Fibroblast of the aortic adventitia (primary cell): ENCODE results near the gene EFHD2. TPM values are rescaled to one million over a fixed set of nuclear protein-coding genes. Genes with fewer than 3 reads are reported as not detected.

ENCODE experiments used
- DNase-seq: peaks from one replicate; pipeline ENCODE4 v3.0.0-alpha.2; 2010; ENCODE audit warnings: low read depth
- H3K4me3 ChIP-seq: 2 replicates; pipeline ENCODE4 v1.5.1; 2011; ENCODE audit warnings: low read depth, mild to moderate bottlenecking, control low read depth, low read length, moderate library complexity
- total RNA-seq: library from RNA; depleted of rRNA; stranded (reverse); fragments of >200 nt; gene quantifications from 2 replicates; pipeline ENCODE4 v1.2.3, GENCODE V29; 2012; ENCODE audit warnings: low replicate concordance
- TF ChIP-seq, protein P1 (sequence below): IDR thresholded peaks from 2 replicates; pipeline ENCODE4 v1.5.1; 2011; ENCODE audit warnings: mild to moderate bottlenecking, low read length, control low read depth, inconsistent platforms; ENCODE audit not compliant: insufficient read depth

The EFHD2 gene
- total RNA-seq, 1 donor: 28.1 TPM

DNA sequence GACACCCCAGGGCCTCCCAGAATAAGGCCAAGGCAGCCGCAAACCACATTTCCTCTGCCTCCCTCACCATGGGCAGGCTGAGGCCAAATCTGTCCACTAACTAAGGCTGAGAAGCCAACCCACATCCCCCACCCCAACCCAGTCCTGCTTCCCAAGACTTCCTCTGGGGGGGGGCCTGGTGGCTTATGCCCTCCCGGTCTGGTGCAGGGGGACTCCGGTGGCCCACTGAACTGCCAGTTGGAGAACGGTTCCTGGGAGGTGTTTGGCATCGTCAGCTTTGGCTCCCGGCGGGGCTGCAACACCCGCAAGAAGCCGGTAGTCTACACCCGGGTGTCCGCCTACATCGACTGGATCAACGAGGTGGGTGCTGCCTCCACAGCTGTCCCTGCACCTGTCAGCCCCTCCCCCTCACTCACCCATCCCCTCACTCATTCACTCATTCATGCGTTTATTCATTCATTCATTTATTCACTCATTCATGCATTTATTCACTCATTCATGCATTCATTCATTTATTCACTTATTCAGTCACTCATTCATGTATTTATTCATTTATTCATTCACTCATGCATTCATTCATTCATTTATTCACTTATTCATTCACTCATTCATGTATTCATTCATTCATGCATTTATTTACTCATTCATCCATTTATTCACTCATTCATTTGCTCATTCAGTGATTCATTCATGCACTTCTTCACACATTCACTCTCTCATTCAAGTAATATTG is 35.9 kb downstream of the EFHD2 start:
- no peak for DNase-seq
- TF ChIP-seq, protein P1, sequence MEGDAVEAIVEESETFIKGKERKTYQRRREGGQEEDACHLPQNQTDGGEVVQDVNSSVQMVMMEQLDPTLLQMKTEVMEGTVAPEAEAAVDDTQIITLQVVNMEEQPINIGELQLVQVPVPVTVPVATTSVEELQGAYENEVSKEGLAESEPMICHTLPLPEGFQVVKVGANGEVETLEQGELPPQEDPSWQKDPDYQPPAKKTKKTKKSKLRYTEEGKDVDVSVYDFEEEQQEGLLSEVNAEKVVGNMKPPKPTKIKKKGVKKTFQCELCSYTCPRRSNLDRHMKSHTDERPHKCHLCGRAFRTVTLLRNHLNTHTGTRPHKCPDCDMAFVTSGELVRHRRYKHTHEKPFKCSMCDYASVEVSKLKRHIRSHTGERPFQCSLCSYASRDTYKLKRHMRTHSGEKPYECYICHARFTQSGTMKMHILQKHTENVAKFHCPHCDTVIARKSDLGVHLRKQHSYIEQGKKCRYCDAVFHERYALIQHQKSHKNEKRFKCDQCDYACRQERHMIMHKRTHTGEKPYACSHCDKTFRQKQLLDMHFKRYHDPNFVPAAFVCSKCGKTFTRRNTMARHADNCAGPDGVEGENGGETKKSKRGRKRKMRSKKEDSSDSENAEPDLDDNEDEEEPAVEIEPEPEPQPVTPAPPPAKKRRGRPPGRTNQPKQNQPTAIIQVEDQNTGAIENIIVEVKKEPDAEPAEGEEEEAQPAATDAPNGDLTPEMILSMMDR: no peak
- H3K4me3 ChIP-seq: no peak overlapping the region

DNA sequence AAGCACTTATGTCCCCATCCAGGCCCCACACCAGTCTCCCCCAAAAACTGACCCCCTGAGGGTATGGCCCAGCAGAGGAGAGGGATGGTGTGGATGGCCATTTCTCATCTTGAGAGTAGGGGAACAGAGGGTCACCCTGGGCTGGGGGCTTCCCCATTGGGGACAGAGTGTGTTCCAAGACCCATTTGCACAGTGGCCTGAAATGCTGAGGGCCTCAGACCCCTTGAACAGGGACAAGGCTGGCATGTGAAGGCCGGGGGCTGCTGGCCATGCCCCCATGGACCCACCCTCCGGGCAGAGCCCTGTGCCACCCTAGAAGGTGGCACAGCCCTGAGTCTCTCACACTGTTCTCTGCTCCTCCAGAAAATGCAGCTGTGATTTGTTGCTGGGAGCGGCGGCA is 36.5 kb downstream of the EFHD2 start:
- TF ChIP-seq, protein P1: no peak
- H3K4me3 ChIP-seq: no peak overlapping the region
- no peak for DNase-seq

DNA sequence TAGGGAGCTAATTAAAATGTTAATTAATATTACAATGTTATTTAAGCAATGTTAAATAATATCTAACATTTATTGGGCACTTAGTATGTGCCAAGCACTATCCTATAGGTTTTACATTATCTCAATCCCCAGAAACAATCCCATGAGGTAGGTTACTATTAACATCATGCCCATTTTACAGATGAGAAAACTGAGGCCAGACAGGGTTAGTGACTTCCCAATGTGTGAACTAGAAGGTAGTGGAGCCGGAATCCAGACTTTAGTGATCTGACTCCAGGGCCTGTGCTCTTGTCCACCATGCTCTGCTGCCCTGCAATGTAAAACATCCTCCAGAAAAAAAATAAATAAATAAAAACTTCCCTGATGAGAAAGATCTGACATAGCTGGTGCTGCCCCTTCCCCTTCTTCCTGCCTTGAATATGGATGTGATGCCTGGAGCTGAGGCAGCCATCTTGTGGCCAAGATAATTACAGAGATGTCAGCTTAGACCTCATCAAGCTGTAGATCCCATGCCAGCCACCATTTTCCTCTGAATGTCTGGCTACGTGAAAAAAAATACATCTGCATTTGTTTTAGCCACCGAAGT is 39.3 kb downstream of the EFHD2 start:
- TF ChIP-seq, protein P1: no peak
- DNase-seq: no peak

DNA sequence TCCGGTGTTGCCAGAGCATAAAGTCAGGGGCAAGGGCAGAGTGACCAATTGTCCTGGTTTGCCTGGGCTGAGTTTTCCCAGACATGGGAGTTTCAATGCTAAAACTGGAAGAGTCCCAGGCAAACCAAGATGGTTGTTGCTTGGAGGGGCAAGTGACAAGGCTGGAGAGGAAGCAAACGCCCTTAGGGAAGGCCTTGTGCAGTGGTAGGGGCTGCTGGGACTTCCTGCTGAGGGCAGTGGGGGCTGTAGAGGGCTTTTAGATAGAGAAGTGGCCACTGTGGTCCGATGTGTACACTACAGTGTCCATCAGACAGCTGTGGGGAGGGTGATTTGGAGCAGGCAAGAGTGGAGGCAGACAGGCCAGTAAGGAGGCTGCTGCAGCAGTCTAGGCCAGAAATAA is 39.9 kb downstream of the EFHD2 start:
- TF ChIP-seq, protein P1: no peak
- DNase-seq: no peak

More for the DNA sequence above, 39.3 kb downstream of the EFHD2 start:
- H3K4me3 ChIP-seq: no peak overlapping the region

DNA sequence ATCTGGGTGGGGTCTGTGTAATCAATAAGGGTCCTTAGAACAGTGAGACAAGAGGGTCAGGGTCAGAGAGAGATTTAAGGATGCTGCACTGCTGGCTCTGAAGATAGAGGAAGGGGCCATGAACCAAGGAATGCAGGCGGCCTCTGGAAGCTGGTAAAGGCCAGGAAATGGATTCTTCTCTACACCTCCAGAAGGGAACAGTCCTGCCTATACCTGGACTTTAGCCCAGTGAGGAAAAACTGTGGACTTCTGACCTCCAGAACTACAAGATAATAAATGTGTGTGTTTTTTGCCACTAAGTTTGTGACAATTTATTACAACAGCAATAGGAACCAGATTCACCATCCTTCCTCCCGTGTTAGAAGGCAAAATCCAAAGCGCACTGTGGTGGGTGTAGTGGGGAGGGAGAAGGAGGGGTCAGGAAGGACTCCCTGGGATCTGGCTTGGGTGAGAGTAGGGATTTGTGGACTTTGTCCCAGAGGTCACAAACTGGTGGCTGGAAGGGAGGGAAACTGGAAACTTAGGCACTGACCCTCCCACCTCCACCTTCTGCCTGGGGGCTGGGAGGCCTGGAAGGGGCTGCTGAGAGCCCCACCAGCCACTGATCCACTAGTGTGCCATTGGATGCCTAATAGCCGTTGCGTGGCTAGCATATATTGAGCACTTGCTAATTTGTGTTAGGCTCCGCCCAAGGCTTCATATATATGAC is 41.5 kb downstream of the EFHD2 start:
- TF ChIP-seq, protein P1: no peak
- DNase-seq: no peak
- H3K4me3 ChIP-seq: no peak overlapping the region

More for the DNA sequence above, 39.9 kb downstream of the EFHD2 start:
- no peak overlapping the region for H3K4me3 ChIP-seq

DNA sequence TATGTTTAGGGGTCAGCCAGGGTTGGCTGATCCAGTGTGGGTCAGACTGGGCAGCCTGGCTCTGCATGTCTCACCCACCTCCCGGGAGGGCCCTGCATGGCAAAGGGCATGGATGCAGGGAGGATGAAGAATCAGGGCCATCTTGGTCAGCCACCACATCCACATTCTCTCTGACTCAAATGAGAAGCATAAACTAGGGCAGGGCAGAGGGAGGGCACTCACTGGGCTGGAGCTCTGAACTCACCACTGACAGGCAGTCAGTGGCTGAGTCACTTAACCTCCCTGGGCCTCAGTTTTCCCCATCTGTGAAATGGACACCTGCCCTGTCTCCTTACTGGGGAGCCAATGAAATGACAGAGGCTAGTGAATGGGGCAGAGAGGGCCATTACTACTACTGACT is 42.5 kb downstream of the EFHD2 start:
- DNase-seq: no peak
- TF ChIP-seq, protein P1: no peak
- no peak overlapping the region for H3K4me3 ChIP-seq
